ENCODE measurements around the gene KCNK13. TPM values are rescaled to one million over a fixed set of nuclear protein-coding genes. Genes with fewer than 3 reads are reported as not detected.

KCNK13 gene
- total and polyA plus RNA-seq, 2 experiments from 2014 or later = 0.48 to 1.1 TPM

GRCh38 chr14:90168425-90169105 is 106.8 kb downstream of the KCNK13 start:
- DNase-seq (ENCODE audit: low read depth in 1 of 2, low spot score in 1 of 2) = peak in 1 of 2 donors; percentile 37
- no peaks in the 10 kb centered on the region for H3K36me3 ChIP-seq
- no peaks in the 10 kb centered on the region for H3K27me3 ChIP-seq
- TF ChIP-seq CTCF (IDR thresholded peaks at IDR 0.05; ENCODE audit: low read depth, low read length) = no peak
- peak overlapping the region; percentile 57 for H3K27ac ChIP-seq
- no peaks in the 10 kb centered on the region for H3K9me3 ChIP-seq (ENCODE audit: low read depth)
- H3K4me3 ChIP-seq = no peak overlapping the region
- H3K4me1 ChIP-seq (ENCODE audit: low read depth) = peaks cover 16% of the 10 kb centered on the region

GRCh38 chr14:90175631-90176030 is 113.8 kb downstream of the KCNK13 start:
- no peak for DNase-seq (ENCODE audit: low read depth in 1 of 2, low spot score in 1 of 2)
- no peak for TF ChIP-seq CTCF (IDR thresholded peaks at IDR 0.05; ENCODE audit: low read depth, low read length)

GRCh38 chr14:90177539-90178189 is 115.9 kb downstream of the KCNK13 start:
- Histone ChIP-seq H3K9me3 (ENCODE audit: low read depth) (no peaks in the 10 kb centered on the region), H3K36me3 (no peaks in the 10 kb centered on the region), H3K4me1 (ENCODE audit: low read depth) (peaks cover 18% of the 10 kb centered on the region), H3K4me3 (no peak overlapping the region), H3K27ac (no peak overlapping the region), H3K27me3 (no peaks in the 10 kb centered on the region)
- peak in 1 of 2 donors; percentile 7 for DNase-seq (ENCODE audit: low read depth in 1 of 2, low spot score in 1 of 2)
- no peak for TF ChIP-seq CTCF (IDR thresholded peaks at IDR 0.05; ENCODE audit: low read depth, low read length)

More at GRCh38 chr14:90175631-90176030, 113.8 kb downstream of the KCNK13 start:
- H3K27ac ChIP-seq = no peak overlapping the region
- H3K4me1 ChIP-seq (ENCODE audit: low read depth) = peaks cover 21% of the 10 kb centered on the region
- H3K9me3 ChIP-seq (ENCODE audit: low read depth) = no peaks in the 10 kb centered on the region
- no peaks in the 10 kb centered on the region for H3K27me3 ChIP-seq
- H3K36me3 ChIP-seq = no peaks in the 10 kb centered on the region
- no peak overlapping the region for H3K4me3 ChIP-seq

- TF ChIP-seq CTCF (IDR thresholded peaks at IDR 0.05; ENCODE audit: low read depth, low read length) = no peak
- peaks cover 18% of the 10 kb centered on the region for H3K4me1 ChIP-seq (ENCODE audit: low read depth)
- H3K36me3 ChIP-seq = no peaks in the 10 kb centered on the region
Measured at GRCh38 chr14:90179357-90179756, 117.6 kb downstream of the KCNK13 start.

GRCh38 chr14:90179809-90180779 is 118.3 kb downstream of the KCNK13 start:
- H3K36me3 ChIP-seq = no peaks in the 10 kb centered on the region
- no peaks in the 10 kb centered on the region for H3K9me3 ChIP-seq (ENCODE audit: low read depth)
- peak in 1 of 2 donors; percentile 30 for DNase-seq (ENCODE audit: low read depth in 1 of 2, low spot score in 1 of 2)
- no peak for TF ChIP-seq CTCF (IDR thresholded peaks at IDR 0.05; ENCODE audit: low read depth, low read length)
- peak overlapping the region; percentile 68 for H3K27ac ChIP-seq
- H3K27me3 ChIP-seq = no peaks in the 10 kb centered on the region
- peaks cover 18% of the 10 kb centered on the region for H3K4me1 ChIP-seq (ENCODE audit: low read depth)
- no peak overlapping the region for H3K4me3 ChIP-seq

More at GRCh38 chr14:90179357-90179756, 117.6 kb downstream of the KCNK13 start:
- Histone ChIP-seq H3K4me3 (no peak overlapping the region), H3K27me3 (no peaks in the 10 kb centered on the region), H3K27ac (peak overlapping the region; percentile 68), H3K9me3 (ENCODE audit: low read depth) (no peaks in the 10 kb centered on the region)
- peak in 1 of 2 donors; percentile 10 for DNase-seq (ENCODE audit: low read depth in 1 of 2, low spot score in 1 of 2)
